IPS DF 4.7 (cell line): ENCODE data around the gene IL2RA.
"Not testable (repeated sequence)": the region's sequence is repeated elsewhere in the genome, so short reads cannot be mapped to it uniquely, and the experiment has no call there.

Source experiments
- DNase-seq: peaks from one replicate; pipeline ENCODE4 v3.0.0-alpha.2; 2013; ENCODE audit warnings: low spot score; ENCODE audit errors: extremely low read depth

IL2RA gene

GRCh38 chr10:6062101-6062771, at the start of gene IL2RA:
IL2RA (minus strand) TSS chr10:6062367; CDS start chr10:6062151, 216 bp downstream.
- DNase-seq: no peak

- DNase-seq: no peak
Observed at GRCh38 chr10:6110136-6110535, 48.0 kb upstream of the IL2RA start.

- no peak for DNase-seq
Observed at GRCh38 chr10:6109444-6109775, 47.2 kb upstream of the IL2RA start.

DNA sequence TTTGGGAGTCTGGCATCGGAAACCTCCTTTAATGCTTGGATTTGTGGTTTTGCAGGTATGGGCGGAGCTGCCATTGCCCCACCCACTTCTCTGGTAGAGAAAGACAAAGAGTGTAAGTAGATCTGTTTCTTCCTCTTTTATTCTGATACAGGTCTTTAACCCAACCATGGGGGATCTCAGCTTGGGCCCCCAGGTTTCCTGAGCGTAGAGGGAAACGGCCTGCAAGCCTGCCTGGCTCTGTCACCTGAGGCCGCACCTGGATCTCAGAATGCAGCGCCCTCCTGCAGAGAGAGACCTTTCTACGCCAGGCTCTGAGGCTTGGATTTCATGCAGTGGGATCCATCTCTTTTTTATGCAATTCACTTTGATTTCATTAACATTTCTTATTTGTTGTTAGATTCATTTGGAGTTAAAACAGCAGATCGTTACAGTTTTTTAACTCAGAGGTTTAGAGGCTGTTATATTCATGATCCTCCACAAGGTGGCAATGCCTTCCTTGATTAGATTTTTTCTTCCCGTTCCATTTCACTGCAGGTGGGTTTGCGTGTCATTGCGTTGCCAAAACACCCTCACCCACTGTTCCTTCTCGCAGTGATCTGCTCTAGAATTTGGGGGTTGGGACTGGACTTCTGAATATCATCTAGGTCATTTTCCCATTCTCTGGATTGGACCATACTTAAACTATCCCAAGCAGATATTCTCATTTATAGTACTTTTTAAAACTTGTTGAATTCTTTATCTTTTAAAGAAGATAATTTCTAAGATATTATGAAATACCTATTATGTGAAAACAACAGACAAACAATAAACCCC, 46.7 kb upstream of the IL2RA start:
- no peak for DNase-seq

DNA sequence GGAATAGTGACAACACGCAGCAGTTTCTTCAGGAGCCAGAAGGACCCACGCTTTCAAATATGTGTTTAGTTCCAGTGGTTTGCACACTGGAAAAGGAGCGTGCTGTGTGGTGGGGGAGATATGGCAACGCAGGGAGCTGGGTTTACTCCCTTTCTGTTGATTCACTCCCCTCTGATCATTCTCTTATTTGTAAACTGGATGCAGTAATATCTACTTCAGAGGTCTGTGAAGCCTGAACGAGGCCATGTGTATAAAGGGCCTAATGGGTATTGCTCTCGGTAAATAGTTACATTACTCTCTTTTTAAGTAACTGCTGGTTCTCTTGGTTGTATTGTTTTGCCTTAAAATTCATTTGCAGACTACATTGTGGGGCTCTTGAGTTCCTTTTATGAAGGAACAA, 45.9 kb upstream of the IL2RA start:
- no peak for DNase-seq

DNA sequence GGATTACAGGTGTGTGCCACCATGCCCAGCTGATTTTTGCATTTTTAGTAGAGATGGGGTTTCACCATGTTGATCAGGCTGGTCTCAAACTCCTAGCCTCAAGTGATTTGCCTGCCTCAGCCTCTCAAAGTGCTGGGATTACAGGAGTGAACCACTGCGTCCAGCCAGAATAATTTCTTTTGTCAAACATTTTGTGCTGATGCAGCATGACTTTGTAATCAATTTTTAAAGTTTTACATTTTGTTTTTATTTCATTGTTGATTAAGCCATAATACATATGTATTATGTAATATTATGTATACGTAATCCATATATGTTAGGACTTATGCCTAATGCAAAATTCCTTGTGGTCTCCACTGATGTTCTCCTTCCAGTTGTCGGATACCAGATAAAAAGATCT, 45.4 kb upstream of the IL2RA start:
- not testable (repeated sequence) for DNase-seq

GRCh38 chr10:6103591-6103990, 41.4 kb upstream of the IL2RA start:
- no peak for DNase-seq

- no peak for DNase-seq
Observed at GRCh38 chr10:6102128-6102527, 40.0 kb upstream of the IL2RA start.

GRCh38 chr10:6101181-6101580, 39.0 kb upstream of the IL2RA start:
- no peak for DNase-seq

DNA sequence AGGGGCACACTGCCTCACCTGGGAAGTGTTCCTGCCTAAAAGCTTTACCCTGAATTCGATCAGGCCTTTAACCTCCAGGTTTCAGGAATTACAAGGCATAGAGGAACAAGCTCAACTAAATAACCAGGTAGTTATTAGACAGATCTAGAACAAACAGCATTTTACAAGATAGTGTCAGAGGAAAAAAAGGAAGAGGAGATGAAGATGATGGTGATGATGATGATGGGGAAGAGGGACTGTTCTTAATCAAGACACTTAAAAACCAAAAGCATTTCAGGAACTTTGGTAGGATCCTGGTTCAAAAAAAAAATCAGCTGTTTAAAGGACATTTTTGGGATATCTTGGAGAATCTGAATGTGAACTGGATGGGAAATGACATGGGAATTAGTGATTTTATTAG, 38.2 kb upstream of the IL2RA start:
- no peak for DNase-seq

DNA sequence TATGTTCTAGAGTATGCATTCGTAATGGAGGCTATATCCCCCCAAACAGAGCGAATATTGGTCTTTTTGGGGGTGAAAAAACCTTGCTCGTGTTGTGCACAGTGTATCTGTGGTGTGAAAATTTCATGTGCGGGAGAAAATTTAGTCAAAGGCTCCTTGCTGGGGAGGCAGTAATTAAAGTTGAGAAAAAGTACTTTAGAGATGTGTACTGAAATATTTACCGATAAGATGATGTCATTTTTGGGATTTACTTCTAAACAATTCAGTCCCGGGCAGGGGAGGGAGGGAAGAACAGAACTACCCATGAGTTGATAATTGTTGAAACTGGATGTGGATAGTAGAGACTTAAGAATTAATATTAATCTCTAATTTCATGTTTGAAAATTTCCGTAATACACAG, 36.0 kb upstream of the IL2RA start:
- DNase-seq: no peak

GRCh38 chr10:6097063-6097462, 34.9 kb upstream of the IL2RA start:
- no peak for DNase-seq

DNA sequence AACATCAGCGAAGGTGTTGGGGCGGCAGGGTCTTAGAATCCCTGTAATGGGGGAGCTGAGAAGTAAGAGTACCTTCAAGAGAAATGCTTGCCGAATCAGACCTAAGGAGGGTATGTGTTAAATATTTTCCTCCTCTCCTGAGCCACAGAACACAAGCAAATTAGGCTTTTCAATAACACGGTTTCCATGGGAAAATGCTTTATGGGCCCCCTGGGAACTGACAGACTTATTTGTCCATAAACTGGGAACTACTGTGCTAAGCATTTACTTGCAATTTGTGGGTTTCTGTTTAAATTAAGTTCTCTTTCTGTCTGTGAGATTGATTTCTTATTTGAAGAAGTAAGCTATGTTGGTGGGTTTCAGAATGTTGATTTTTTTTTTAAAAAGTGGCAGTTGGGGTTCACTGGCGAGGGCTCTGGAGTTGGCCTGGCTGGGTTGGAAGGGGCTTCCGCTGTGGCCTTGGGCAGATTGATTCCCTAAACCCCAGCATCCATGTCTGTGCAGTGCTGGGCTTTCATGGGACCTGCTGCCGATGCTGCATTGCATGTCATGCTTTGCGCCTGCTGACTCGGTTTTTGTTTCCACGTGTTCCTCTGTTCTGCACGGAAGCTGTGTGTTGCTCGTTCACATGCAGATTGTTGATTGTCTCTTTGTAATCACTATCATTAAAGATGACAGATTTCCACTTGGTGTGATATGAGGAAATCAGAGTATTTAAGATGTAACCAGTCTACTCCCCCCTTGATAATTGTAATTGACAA, 33.8 kb upstream of the IL2RA start:
- DNase-seq: no peak

GRCh38 chr10:6092731-6093130, 30.6 kb upstream of the IL2RA start:
- no peak for DNase-seq

DNA sequence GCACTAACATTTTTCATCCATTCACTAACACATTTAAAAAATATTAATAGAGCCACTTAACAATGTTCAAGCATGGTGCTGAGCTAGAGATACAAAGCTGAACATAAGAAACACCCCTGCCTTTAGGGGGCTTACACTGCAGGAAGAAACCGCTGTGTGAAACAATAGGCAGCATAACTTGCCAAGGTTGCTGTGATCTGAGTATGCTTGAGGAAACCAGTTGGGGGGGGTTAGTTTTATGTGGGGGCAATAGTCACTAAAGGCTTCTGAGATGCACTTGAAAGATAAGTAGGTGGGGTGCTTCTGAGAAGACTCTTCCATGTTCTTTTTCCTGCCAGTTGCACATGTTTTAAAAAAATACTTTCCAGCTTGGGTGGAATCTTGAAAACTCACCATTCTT, 29.5 kb upstream of the IL2RA start:
- DNase-seq: no peak

GRCh38 chr10:6089334-6090219, 27.4 kb upstream of the IL2RA start:
- no peak for DNase-seq

DNA sequence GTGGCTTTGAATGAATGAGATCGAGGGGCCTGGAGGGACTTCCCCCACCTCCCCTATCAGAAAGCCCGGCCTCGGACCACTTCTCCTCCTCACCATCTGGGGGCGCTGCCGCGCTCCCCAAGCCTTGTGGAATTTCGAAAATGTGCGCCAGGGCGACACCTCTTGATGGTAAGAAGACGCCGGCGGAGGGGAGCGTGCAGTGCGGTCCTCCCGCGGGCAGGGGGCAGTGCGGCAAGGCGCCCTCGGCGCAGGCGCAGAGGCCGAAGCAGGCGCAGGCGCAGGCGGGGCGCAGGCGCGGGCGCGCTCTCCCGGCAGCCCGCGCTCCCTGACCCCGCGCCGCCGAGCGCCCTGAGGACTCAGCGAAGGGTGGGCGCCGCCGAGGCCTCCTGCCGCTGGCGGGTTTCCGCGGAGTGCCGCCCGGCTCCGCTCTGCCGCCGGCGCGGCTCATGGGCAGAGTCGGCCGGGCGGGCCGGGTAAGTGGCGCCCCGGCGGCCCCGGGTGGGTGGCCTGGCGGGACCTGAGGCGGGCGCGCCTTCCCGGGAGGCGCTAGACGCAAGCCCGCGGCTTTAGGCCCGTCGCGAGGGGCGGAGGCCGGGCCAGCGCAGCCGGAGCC, 26.7 kb upstream of the IL2RA start, which contains the start of gene RBM17:
TSS of gene RBM17 (plus strand) at position 314 of the 613 bp plus-strand sequence. CDS start 8,032 bp downstream, outside the sequence.
- DNase-seq: no peak

DNA sequence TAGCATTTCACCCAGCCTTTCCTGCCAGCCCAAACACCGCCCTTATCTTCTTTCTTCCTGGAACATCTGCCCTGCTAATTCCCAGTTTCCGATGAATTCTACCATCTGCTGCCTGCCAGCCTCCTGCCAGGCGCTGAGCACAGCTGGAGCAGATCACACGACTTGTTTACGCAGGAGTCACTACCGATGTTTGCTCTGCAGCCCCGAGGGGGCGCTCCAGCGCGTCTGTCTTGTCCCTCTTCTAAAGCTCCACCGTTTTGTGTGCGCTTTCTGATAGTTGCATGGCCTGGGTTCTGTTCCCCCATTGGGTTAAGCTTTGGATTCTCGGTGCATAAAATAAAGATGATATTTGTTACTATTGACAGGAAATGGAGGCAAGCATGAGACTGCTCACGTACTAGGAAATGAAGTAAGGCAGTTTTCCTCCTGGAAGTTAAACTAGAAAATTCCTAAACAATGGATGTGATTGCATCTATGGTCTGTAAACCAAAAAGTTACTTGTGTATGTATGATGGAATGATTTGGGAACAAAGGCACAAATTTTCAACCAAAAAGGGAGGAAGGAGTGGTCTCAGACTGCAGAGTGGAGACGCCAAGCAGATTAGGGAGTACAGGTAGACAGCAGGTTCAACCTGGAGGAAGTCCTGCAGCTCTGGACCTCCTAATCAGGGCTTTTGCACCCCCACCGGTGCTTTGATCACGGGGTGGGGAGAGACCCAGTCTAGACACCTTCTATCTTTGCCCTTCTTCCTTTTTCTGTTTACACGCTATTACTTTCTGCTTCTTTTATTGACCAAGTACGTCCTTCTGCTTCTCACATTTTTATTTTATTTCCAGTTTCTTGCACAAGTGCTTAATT, 24.4 kb upstream of the IL2RA start:
- peak; percentile 93 for DNase-seq

- DNase-seq: no peak
Observed at GRCh38 chr10:6083523-6084475, 21.6 kb upstream of the IL2RA start.
